A549 (cell line): ENCODE results near the gene ABCC4. TPM values are rescaled to one million over a fixed set of nuclear protein-coding genes. Genes with fewer than 3 reads are reported as not detected.

Experiments used
- ATAC-seq, 2 experiments: fragments of 200-7000 bp in 1 of 2; fragments of >200 bp in 1 of 2; cut with Nextera tagmentation in 1 of 2; cut with Tn5 transposase in 1 of 2; 3 replicates each; pipeline versions ENCODE4 v1.8.0 to v1.9.1; 2018 to 2020; ENCODE audit warnings: mild to moderate bottlenecking in 1 of 2, moderate library complexity in 1 of 2
- CTCF ChIA-PET: fragments of 300-600 bp; sonication (Branson Sonifier 250); formaldehyde crosslinking; extraction: SDS; loops from one replicate; lab custom pipeline; 2021; ENCODE audit warnings: antibody characterized with exemption, inconsistent platforms; lab: Yijun Ruan, JAX
- POLR2A ChIA-PET: fragments of 350-600 bp; formaldehyde crosslinking; extraction: SDS; loops from one replicate; lab custom pipeline; 2021; ENCODE audit warnings: antibody characterized with exemption, inconsistent platforms; lab: Yijun Ruan, JAX
- DNase-seq, 2 experiments: peaks; one replicate each; pipeline versions ENCODE4 v3.0.0 to v3.0.0-alpha.2; 2011 to 2016; ENCODE audit warnings: low read depth in 1 of 2, low spot score in 1 of 2
- FAIRE-seq: peaks from 2 replicates; lab custom pipeline; 2011; peaks lifted over from hg19 to GRCh38; lab: Jason Lieb, UNC
- H3K27ac ChIP-seq, 2 experiments: fragments of >200 bp; sonication (Bioruptor Twin); formaldehyde crosslinking; 3 replicates each; pipeline ENCODE4 v1.5.1; 2016 to 2017
- H3K4me1 ChIP-seq: fragments of >200 bp; sonication (Bioruptor Twin); formaldehyde crosslinking; 3 replicates; pipeline ENCODE4 v1.6.1; 2016
- H3K4me2 ChIP-seq: fragments of >200 bp; sonication (Bioruptor Twin); formaldehyde crosslinking; 3 replicates; pipeline ENCODE4 v1.6.1; 2016
- H3K4me3 ChIP-seq: fragments of >200 bp; sonication (Bioruptor Twin); formaldehyde crosslinking; 3 replicates; pipeline ENCODE4 v1.5.1; 2016
- H3K9me3 ChIP-seq: fragments of >200 bp; sonication (Bioruptor Twin); formaldehyde crosslinking; 3 replicates; pipeline ENCODE4 v1.6.1; 2016
- ATOH8 ChIP-seq: fragments of 250-450 bp; sonication (Bioruptor Pico); IDR thresholded peaks from 2 replicates; pipeline ENCODE4 v1.5.0; 2020; ENCODE audit warnings: low read depth, mild to moderate bottlenecking, moderate library complexity
- BCL3 ChIP-seq: fragments of >200 bp; sonication (Bioruptor Twin); formaldehyde crosslinking; IDR thresholded peaks from 3 replicates; pipeline ENCODE4 v1.6.1; 2016
- BHLHE40 ChIP-seq: IDR thresholded peaks from 2 replicates; pipeline ENCODE4 v1.6.1; 2012; ENCODE audit warnings: low read depth, low read length, inconsistent platforms
- CBX8 ChIP-seq: fragments of 200-600 bp; sonication (generic); IDR thresholded peaks from 2 replicates; pipeline ENCODE4 v1.6.1; 2016
- CEBPB ChIP-seq, 2 experiments: fragments of >200 bp in 1 of 2; sonication (Bioruptor Twin) in 1 of 2; formaldehyde crosslinking in 1 of 2; IDR thresholded peaks; 2 replicates each; pipeline ENCODE4 v1.6.1; 2012 to 2016
- EHF ChIP-seq: fragments of 250-450 bp; sonication (Bioruptor Pico); IDR thresholded peaks from 2 replicates; pipeline ENCODE4 v1.5.0; 2020; ENCODE audit warnings: mild to moderate bottlenecking
- EHMT2 ChIP-seq: fragments of 200-600 bp; sonication (generic); IDR thresholded peaks from 2 replicates; pipeline ENCODE4 v1.6.1; 2016; ENCODE audit warnings: antibody characterized with exemption, low read depth, mild to moderate bottlenecking, moderate library complexity
- EP300 ChIP-seq, 2 experiments: fragments of >200 bp; sonication (Bioruptor Twin); formaldehyde crosslinking; IDR thresholded peaks; 2 replicates in 1 of 2; 3 replicates in 1 of 2; pipeline ENCODE4 v1.6.1; 2016 to 2017
- ESRRA ChIP-seq: fragments of 150-350 bp; IDR thresholded peaks from 2 replicates; pipeline ENCODE4 v1.6.1; 2014; ENCODE audit warnings: mild to moderate bottlenecking, low read length, borderline replicate concordance
- FOSB ChIP-seq: fragments of 250-450 bp; sonication (Bioruptor Pico); IDR thresholded peaks from 2 replicates; pipeline ENCODE4 v1.5.0; 2020; ENCODE audit warnings: mild to moderate bottlenecking, moderate library complexity
- FOSL2 ChIP-seq, 2 experiments: fragments of 450-650 bp in 1 of 2; fragments of >200 bp in 1 of 2; sonication (Bioruptor Twin) in 1 of 2; formaldehyde crosslinking; IDR thresholded peaks; 2 replicates each; pipeline versions ENCODE4 v1.5.0 to v1.6.1; 2016 to 2020; ENCODE audit warnings: mild to moderate bottlenecking in 1 of 2, moderate library complexity in 1 of 2
- FOXS1 ChIP-seq: fragments of 250-450 bp; sonication (Bioruptor Pico); IDR thresholded peaks from 2 replicates; pipeline ENCODE4 v1.5.0; 2020; ENCODE audit warnings: mild to moderate bottlenecking, moderate library complexity
- GATA3 ChIP-seq: IDR thresholded peaks from 2 replicates; pipeline ENCODE4 v1.6.1; 2012; ENCODE audit warnings: borderline replicate concordance
- HDAC2 ChIP-seq: fragments of 200-600 bp; sonication (generic); IDR thresholded peaks from 2 replicates; pipeline ENCODE4 v1.6.1; 2016
- HES2 ChIP-seq: fragments of >200 bp; sonication (Bioruptor Twin); formaldehyde crosslinking; IDR thresholded peaks from 2 replicates; pipeline ENCODE4 v1.6.1; 2016
- HOXA7 ChIP-seq: fragments of 250-450 bp; sonication (Bioruptor Pico); IDR thresholded peaks from 2 replicates; pipeline ENCODE4 v1.5.0; 2020; ENCODE audit warnings: mild to moderate bottlenecking, moderate library complexity
- JUNB ChIP-seq: fragments of >200 bp; sonication (Bioruptor Twin); formaldehyde crosslinking; IDR thresholded peaks from 2 replicates; pipeline ENCODE4 v1.6.1; 2016
- KDM5A ChIP-seq: fragments of 200-600 bp; sonication (generic); IDR thresholded peaks from 2 replicates; pipeline ENCODE4 v1.6.1; 2016; ENCODE audit warnings: antibody characterized with exemption, mild to moderate bottlenecking
- NFE2L2 ChIP-seq: fragments of 150-350 bp; conservative IDR thresholded peaks from 2 replicates; pipeline ENCODE4 v1.6.1; 2014; ENCODE audit warnings: low read length
- PBX3 ChIP-seq: IDR thresholded peaks from 2 replicates; pipeline ENCODE4 v1.6.1; 2012
- POLR2AphosphoS2 ChIP-seq: conservative IDR thresholded peaks from 2 replicates; pipeline ENCODE4 v1.6.1; 2012; ENCODE audit warnings: low read length, improper control_type of control experiment, inconsistent platforms
- RAD21 ChIP-seq, 2 experiments: fragments of >200 bp in 1 of 2; sonication (Bioruptor Twin) in 1 of 2; formaldehyde crosslinking in 1 of 2; IDR thresholded peaks in 1 of 2; conservative IDR thresholded peaks in 1 of 2; 2 replicates in 1 of 2; 3 replicates in 1 of 2; pipeline ENCODE4 v1.6.1; 2012 to 2018; ENCODE audit warnings: inconsistent platforms in 1 of 2
- RARB ChIP-seq: fragments of 250-450 bp; sonication (Bioruptor Pico); IDR thresholded peaks from 2 replicates; pipeline ENCODE4 v1.8.0; 2021; ENCODE audit warnings: mild to moderate bottlenecking, moderate library complexity
- RCOR1 ChIP-seq: fragments of 150-350 bp; IDR thresholded peaks from 2 replicates; pipeline ENCODE4 v1.6.1; 2014; ENCODE audit warnings: antibody characterized with exemption, low read length, low read depth
- RFX5 ChIP-seq: fragments of 450-650 bp; IDR thresholded peaks from 2 replicates; pipeline ENCODE4 v1.7.1; 2014; ENCODE audit warnings: antibody characterized with exemption, mild to moderate bottlenecking, moderate library complexity
- TP53 ChIP-seq: fragments of 250-450 bp; sonication (Bioruptor Pico); IDR thresholded peaks from 2 replicates; pipeline ENCODE4 v1.5.0; 2021; ENCODE audit warnings: mild to moderate bottlenecking, moderate library complexity
- ZSCAN20 ChIP-seq: fragments of 250-450 bp; sonication (Bioruptor Pico); IDR thresholded peaks from 2 replicates; pipeline ENCODE4 v1.8.0; 2022; ENCODE audit warnings: mild to moderate bottlenecking, moderate library complexity
- WGBS: methylation state at CpG from one replicate; pipeline ENCODE4 v1.1.6; 2017; ENCODE audit errors: missing lambda C conversion rate; 5-methylcytosine and 5-hydroxymethylcytosine counted together
- polyA plus RNA-seq, 4 experiments: library from polyadenylated mRNA; depleted of rRNA in 3 of 4; stranded (reverse); fragments of >200 nt; fragmentation: RNase III in 1 of 4; extraction: RNeasy Plus Mini Kit Qiagen cat#74134 plus additional on column Dnase treatment in 1 of 4; gene quantifications; 2 replicates in 3 of 4; 3 replicates in 1 of 4; pipeline ENCODE4 v1.2.3, GENCODE V29; 2011 to 2017
- TF ChIP-seq, protein P1 (sequence below): fragments of 250-450 bp; sonication (Bioruptor Pico); IDR thresholded peaks from 2 replicates; pipeline ENCODE4 v1.5.0; 2021; ENCODE audit warnings: mild to moderate bottlenecking, moderate library complexity, borderline replicate concordance
- TF ChIP-seq, protein P2 (sequence below): fragments of 450-650 bp; IDR thresholded peaks from 2 replicates; pipeline ENCODE4 v1.6.1; 2014; ENCODE audit warnings: antibody characterized with exemption

The ABCC4 gene
- polyA plus RNA-seq, 2 of the 4 experiments (the other 2 are of a cell fraction), result 23.5 to 56.2 TPM

GRCh38 chr13:95256091-95256490, 45.2 kb downstream of the ABCC4 start (continued):
- no peak for TF ChIP-seq EHF (CRISPR knock-in tag)
- no peak for TF ChIP-seq HES2
- TF ChIP-seq, protein P1, sequence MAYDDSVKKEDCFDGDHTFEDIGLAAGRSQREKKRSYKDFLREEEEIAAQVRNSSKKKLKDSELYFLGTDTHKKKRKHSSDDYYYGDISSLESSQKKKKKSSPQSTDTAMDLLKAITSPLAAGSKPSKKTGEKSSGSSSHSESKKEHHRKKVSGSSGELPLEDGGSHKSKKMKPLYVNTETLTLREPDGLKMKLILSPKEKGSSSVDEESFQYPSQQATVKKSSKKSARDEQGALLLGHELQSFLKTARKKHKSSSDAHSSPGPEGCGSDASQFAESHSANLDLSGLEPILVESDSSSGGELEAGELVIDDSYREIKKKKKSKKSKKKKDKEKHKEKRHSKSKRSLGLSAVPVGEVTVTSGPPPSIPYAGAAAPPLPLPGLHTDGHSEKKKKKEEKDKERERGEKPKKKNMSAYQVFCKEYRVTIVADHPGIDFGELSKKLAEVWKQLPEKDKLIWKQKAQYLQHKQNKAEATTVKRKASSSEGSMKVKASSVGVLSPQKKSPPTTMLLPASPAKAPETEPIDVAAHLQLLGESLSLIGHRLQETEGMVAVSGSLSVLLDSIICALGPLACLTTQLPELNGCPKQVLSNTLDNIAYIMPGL (CRISPR knock-in tag), result no peak
- TF ChIP-seq CBX8, result no peak
- no peak for TF ChIP-seq EHMT2
- TF ChIP-seq KDM5A, result no peak
- TF ChIP-seq BHLHE40, result no peak
- TF ChIP-seq JUNB, result peak; percentile 97
- peak; percentile 88 to 95; a peak in 4 of 5 replicates for TF ChIP-seq EP300 (IDR thresholded peaks at IDR 0.05)
- peak; percentile 96 for TF ChIP-seq GATA3
- peak; percentile 32 to 80; a peak in 3 of 4 replicates for TF ChIP-seq CEBPB (IDR thresholded peaks at IDR 0.05)
- TF ChIP-seq ATOH8 (CRISPR knock-in tag), result peak; percentile 53; the same call in 1 of the 2 replicates
- peak; percentile 23 to 38; a peak in 1 of 5 replicates for TF ChIP-seq RAD21 (conservative IDR thresholded peaks at IDR 0.05 in 1 of 2, IDR thresholded peaks at IDR 0.05 in 1 of 2)
- no peak for TF ChIP-seq ZSCAN20
- peak; percentile 91 for TF ChIP-seq FOSL2 (IDR thresholded peaks at IDR 0.05)
- peak; percentile 93 for TF ChIP-seq FOSL2 (CRISPR knock-in tag; IDR thresholded peaks at IDR 0.05)

GRCh38 chr13:95255072-95255732, 46.0 kb downstream of the ABCC4 start:
- DNase-seq (no peak), ATAC-seq (no peak), FAIRE-seq (no peak)
- H3K9me3 ChIP-seq, result no peaks in the 10 kb centered on the region
- H3K4me1 ChIP-seq, result peaks cover 88% of the 10 kb centered on the region
- WGBS, result 96% methylated on average over 13 of the region's 13 CpGs
- ChIA-PET POLR2A (interaction anchor here (1.0 to 1.5 kb wide), 4 partner anchors 12 to 19 kb away, joined by 3 to 11 read pairs (median 4); no protein-coding TSS in a partner anchor), CTCF (interaction anchor here (0.6 to 1.6 kb wide), 5 partner anchors 16 to 126 kb away, joined by 3 to 5 read pairs (median 3); partner anchors contain the start of gene ABCC4)
- H3K4me2 ChIP-seq, result peak overlapping the region; percentile 70
- TF ChIP-seq FOSL2 (IDR thresholded peaks at IDR 0.05) (no peak), FOSL2 (CRISPR knock-in tag; IDR thresholded peaks at IDR 0.05) (no peak), ESRRA (no peak), RCOR1 (no peak), HDAC2 (no peak), TP53 (no peak), FOSB (no peak), RARB (no peak), EP300 (IDR thresholded peaks at IDR 0.05) (no peak), FOXS1 (CRISPR knock-in tag) (no peak), NFE2L2 (no peak), BHLHE40 (no peak), POLR2AphosphoS2 (no peak), GATA3 (no peak), PBX3 (no peak), RFX5 (no peak), HOXA7 (CRISPR knock-in tag) (no peak), BCL3 (no peak)
- TF ChIP-seq, protein P1 (CRISPR knock-in tag), result no peak
- TF ChIP-seq, protein P2, sequence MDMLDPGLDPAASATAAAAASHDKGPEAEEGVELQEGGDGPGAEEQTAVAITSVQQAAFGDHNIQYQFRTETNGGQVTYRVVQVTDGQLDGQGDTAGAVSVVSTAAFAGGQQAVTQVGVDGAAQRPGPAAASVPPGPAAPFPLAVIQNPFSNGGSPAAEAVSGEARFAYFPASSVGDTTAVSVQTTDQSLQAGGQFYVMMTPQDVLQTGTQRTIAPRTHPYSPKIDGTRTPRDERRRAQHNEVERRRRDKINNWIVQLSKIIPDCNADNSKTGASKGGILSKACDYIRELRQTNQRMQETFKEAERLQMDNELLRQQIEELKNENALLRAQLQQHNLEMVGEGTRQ, result no peak
- no peak overlapping the region; the same call in 2 of the 3 replicates for H3K4me3 ChIP-seq
- peak overlapping the region; percentile 92 to 93 for H3K27ac ChIP-seq
